HG02588 (cell line): ENCODE results near the gene CHST11.
"Not testable (repeated sequence)": the region's sequence is repeated elsewhere in the genome, so short reads cannot be mapped to it uniquely, and the experiment has no call there.

ENCODE experiments used
- ATAC-seq: cut with Tn5 transposase; IDR thresholded peaks from one replicate; pipeline ENCODE4 v1.9.1; 2021; ENCODE audit warnings: mild to moderate bottlenecking, moderate library complexity; ENCODE audit not compliant: unreplicated experiment

Gene CHST11

GRCh38 chr12:104522985-104523722 is 66.4 kb downstream of the CHST11 start:
- no peak for ATAC-seq

- no peak for ATAC-seq
These were observed 67.5 kb downstream of the CHST11 start for GRCh38 chr12:104524034-104524832.

- ATAC-seq = no peak
These were observed 69.6 kb downstream of the CHST11 start for GRCh38 chr12:104526320-104526719.

GRCh38 chr12:104526751-104527150 is 70.0 kb downstream of the CHST11 start:
- no peak for ATAC-seq

- not testable (repeated sequence) for ATAC-seq
These were observed 70.9 kb downstream of the CHST11 start for GRCh38 chr12:104527653-104528052.

- ATAC-seq = no peak
These were observed 72.6 kb downstream of the CHST11 start for GRCh38 chr12:104529130-104529874.

GRCh38 chr12:104532636-104533035 is 75.9 kb downstream of the CHST11 start:
- ATAC-seq = no peak

- no peak for ATAC-seq
These were observed 76.4 kb downstream of the CHST11 start for GRCh38 chr12:104533134-104533533.

- ATAC-seq = no peak
These were observed 77.6 kb downstream of the CHST11 start for GRCh38 chr12:104534162-104534856.

GRCh38 chr12:104534857-104535248 is 78.1 kb downstream of the CHST11 start:
- no peak for ATAC-seq

- no peak for ATAC-seq
These were observed 78.6 kb downstream of the CHST11 start for GRCh38 chr12:104535369-104535768.

GRCh38 chr12:104536841-104537240 is 80.1 kb downstream of the CHST11 start:
- no peak for ATAC-seq

GRCh38 chr12:104538056-104538455 is 81.3 kb downstream of the CHST11 start:
- ATAC-seq = no peak

GRCh38 chr12:104538891-104539462 is 82.2 kb downstream of the CHST11 start:
- ATAC-seq = no peak

GRCh38 chr12:104544836-104545235 is 88.1 kb downstream of the CHST11 start:
- no peak for ATAC-seq

- ATAC-seq = no peak
These were observed 89.8 kb downstream of the CHST11 start for GRCh38 chr12:104546575-104546974.

GRCh38 chr12:104547235-104547634 is 90.5 kb downstream of the CHST11 start:
- no peak for ATAC-seq

- ATAC-seq = no peak
These were observed 93.2 kb downstream of the CHST11 start for GRCh38 chr12:104549815-104550480.

GRCh38 chr12:104551313-104551931 is 94.7 kb downstream of the CHST11 start:
- ATAC-seq = peak; percentile 55

GRCh38 chr12:104553421-104553820 is 96.7 kb downstream of the CHST11 start:
- ATAC-seq = no peak
